KOPT-K1 (cell line): ENCODE data around the gene TOB1.
A peak's percentile ranks its signal among the peaks of the same experiment; 100 is the strongest.
"Not testable (repeated sequence)": the region's sequence is repeated elsewhere in the genome, so short reads cannot be mapped to it uniquely, and the experiment has no call there.

Experiments
- H3K27ac ChIP-seq: fragments of 200-600 bp; sonication (generic); 2 replicates; pipeline ENCODE4 v1.5.1; 2016; ENCODE audit warnings: antibody characterized with exemption, mild to moderate bottlenecking, low read depth, low read length; ENCODE audit not compliant: poor library complexity, severe bottlenecking
- H3K36me3 ChIP-seq: fragments of 200-600 bp; sonication (generic); 2 replicates; pipeline ENCODE4 v1.5.1; 2017; ENCODE audit warnings: antibody characterized with exemption, mild to moderate bottlenecking, low read length, moderate library complexity; ENCODE audit not compliant: insufficient read depth
- H3K9me3 ChIP-seq: fragments of 200-600 bp; sonication (generic); 2 replicates; pipeline ENCODE4 v1.5.1; 2017; ENCODE audit warnings: antibody characterized with exemption, low read length, mild to moderate bottlenecking; ENCODE audit not compliant: insufficient read depth, poor library complexity, severe bottlenecking

The TOB1 gene

DNA sequence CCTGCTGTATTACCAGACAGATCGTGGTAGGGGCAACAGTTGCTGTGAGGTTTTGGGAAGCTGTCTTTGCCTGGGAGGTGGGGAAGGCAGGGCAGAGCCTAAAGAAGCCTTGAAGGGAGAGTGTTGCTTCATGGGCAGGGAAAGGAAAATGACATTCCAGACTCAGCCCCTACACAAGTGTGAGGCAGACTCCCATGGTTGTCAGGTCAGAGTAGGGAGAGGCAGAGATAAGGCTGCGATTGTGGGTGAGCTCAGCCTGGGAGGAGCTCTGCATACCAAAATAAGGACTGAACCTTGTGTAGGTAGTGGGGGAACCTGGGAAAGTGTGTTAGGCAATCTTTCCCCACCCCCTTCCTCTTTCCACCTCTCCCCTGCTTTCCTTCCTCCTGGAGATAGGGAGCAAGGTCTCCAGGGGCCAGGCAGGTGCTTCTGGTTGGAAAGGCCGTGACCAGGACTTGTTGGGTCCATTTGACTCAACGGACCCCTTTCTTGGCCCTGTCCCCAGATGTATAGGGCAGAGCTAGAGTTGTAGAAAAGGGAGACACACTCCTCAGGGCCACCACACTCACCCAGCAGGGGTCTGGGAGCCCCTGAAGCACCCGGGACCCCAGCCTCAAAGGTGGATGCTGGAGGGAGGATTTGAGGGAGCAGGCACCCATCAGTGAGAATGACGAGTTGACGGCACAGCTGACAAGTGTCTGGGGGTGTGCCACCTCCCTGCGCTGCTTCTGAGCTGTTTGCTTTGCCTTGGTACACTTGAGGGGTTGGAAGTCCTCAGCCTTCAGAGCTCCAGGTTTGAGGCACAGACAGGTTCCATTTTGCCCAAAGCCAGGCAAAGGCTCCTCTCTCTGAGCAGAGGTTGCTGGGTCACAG, 18.5 kb upstream of the TOB1 start:
- H3K36me3 ChIP-seq, result no peaks in the 10 kb centered on the region
- H3K27ac ChIP-seq, result no peak overlapping the region
- peaks cover 6% of the 10 kb centered on the region for H3K9me3 ChIP-seq

DNA sequence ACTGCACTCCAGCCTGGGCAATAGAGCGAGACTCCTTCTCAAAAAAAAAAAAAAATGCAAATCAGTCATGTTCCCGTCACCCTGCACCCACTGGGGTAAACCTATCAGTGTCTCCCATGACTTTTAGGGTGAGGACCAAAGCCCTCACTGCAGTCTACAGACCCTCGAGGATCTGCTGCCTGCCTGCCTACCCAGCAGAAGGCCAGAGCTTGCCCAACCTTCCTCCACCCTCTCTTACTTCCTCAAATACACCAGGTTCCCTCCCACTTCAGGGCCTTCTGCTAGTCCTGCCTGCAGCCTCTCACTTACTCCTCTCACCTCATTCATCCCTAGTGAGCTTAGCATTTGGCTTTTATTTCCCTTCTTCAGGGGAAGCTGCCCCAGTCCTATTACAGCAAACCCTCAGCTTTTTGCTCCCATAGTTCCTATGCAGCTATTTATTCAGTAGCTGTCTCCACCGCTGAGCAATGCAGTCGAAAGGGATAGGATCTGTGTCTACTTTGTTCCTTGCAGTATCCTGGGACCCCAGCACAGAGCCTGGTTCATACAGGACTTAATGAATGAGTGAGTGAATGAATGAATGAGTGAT, 17.8 kb upstream of the TOB1 start:
- no peaks in the 10 kb centered on the region for H3K36me3 ChIP-seq
- no peak overlapping the region for H3K27ac ChIP-seq
- peaks cover 14% of the 10 kb centered on the region for H3K9me3 ChIP-seq

GRCh38 chr17:50882851-50883250, 16.7 kb upstream of the TOB1 start:
- no peak overlapping the region for H3K27ac ChIP-seq

DNA sequence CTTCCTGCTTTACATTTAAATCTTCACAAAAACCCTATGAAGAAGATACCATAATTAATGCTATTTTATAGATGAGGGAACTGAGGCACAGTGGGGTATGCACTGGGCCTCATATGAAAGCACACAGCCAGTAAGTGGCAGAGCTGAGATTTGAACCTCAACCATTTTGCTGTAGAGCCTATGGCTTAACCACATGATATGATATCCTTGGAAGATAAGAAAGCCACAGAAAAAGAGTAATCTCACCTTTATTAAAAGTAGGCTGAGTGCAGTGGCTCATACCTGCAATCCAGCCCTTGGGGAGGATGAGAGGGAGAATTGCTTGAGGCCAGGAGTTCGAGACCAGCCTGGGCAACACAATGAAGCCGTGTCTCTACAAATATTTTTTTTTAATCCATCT, 15.0 kb upstream of the TOB1 start:
- peaks cover 14% of the 10 kb centered on the region for H3K9me3 ChIP-seq
- H3K36me3 ChIP-seq, result no peaks in the 10 kb centered on the region
- H3K27ac ChIP-seq, result no peak overlapping the region

More at GRCh38 chr17:50882851-50883250, 16.7 kb upstream of the TOB1 start:
- Histone ChIP-seq H3K36me3 (no peaks in the 10 kb centered on the region), H3K9me3 (peaks cover 14% of the 10 kb centered on the region)

GRCh38 chr17:50879086-50879485, 12.9 kb upstream of the TOB1 start:
- H3K36me3 ChIP-seq, result no peaks in the 10 kb centered on the region
- H3K9me3 ChIP-seq, result peaks cover 14% of the 10 kb centered on the region
- no peak overlapping the region for H3K27ac ChIP-seq

GRCh38 chr17:50877838-50878237, 11.7 kb upstream of the TOB1 start:
- H3K36me3 ChIP-seq, result no peaks in the 10 kb centered on the region
- H3K27ac ChIP-seq, result no peak overlapping the region
- H3K9me3 ChIP-seq, result peaks cover 14% of the 10 kb centered on the region

DNA sequence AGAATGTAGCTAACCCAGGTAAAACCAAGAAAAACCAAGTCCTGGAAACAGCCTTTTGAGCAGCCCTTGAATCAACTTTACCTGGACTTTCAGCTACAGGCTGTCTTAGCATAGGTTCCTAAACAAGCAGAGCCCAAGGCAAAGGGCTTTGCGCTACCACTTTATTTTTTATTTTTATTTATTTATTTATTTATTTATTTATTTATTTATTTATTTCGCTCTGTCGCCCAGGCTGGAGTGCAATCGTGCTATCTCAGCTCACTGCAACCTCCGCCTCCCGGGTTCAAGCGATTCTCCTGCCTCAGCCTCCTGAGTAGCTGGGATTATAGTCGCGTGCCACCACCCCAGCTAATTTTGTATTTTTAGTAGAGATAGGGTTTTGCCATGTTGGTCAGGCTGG, 10.9 kb upstream of the TOB1 start:
- H3K27ac ChIP-seq, H3K36me3 ChIP-seq: not testable (repeated sequence)
- H3K9me3 ChIP-seq, result peaks cover 14% of the 10 kb centered on the region

- H3K9me3 ChIP-seq, result peaks cover 12% of the 10 kb centered on the region
- H3K36me3 ChIP-seq, result no peaks in the 10 kb centered on the region
- H3K27ac ChIP-seq, result no peak overlapping the region
Observed at GRCh38 chr17:50875074-50875473, 8.9 kb upstream of the TOB1 start.

- H3K27ac ChIP-seq, result no peak overlapping the region
- no peaks in the 10 kb centered on the region for H3K36me3 ChIP-seq
- no peaks in the 10 kb centered on the region for H3K9me3 ChIP-seq
Observed at GRCh38 chr17:50872710-50873424, 6.7 kb upstream of the TOB1 start.

GRCh38 chr17:50871898-50872297, 5.7 kb upstream of the TOB1 start:
- H3K9me3 ChIP-seq, result no peaks in the 10 kb centered on the region
- H3K27ac ChIP-seq, result no peak overlapping the region
- no peaks in the 10 kb centered on the region for H3K36me3 ChIP-seq

GRCh38 chr17:50871364-50871763, 5.2 kb upstream of the TOB1 start:
- Histone ChIP-seq H3K9me3 (no peaks in the 10 kb centered on the region), H3K36me3 (no peaks in the 10 kb centered on the region), H3K27ac (no peak overlapping the region)

DNA sequence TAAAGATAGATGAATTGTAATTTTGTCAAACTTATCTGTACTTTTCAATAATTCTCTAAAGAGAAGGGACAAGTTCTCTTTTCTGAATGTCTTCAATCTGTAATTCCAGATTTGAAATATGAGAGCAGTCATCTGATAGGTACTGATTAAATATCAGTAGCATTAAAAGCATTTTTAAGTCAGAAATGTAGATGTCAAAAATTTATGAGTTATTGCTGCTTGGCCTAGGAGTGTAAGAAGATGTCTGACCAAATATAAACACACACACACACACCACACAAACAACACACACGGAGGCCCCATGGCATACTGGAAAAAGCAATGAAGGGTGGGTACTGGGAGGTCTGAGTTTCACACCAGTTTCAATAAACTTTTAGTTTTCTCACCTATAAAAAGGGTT, 2.4 kb upstream of the TOB1 start:
- peaks cover under 1% of the 10 kb centered on the region; the same call in 1 of the 2 replicates for H3K36me3 ChIP-seq
- no peaks in the 10 kb centered on the region for H3K9me3 ChIP-seq
- no peak overlapping the region for H3K27ac ChIP-seq

- no peaks in the 10 kb centered on the region for H3K9me3 ChIP-seq
Observed at GRCh38 chr17:50868140-50868438, 1.9 kb upstream of the TOB1 start.

DNA sequence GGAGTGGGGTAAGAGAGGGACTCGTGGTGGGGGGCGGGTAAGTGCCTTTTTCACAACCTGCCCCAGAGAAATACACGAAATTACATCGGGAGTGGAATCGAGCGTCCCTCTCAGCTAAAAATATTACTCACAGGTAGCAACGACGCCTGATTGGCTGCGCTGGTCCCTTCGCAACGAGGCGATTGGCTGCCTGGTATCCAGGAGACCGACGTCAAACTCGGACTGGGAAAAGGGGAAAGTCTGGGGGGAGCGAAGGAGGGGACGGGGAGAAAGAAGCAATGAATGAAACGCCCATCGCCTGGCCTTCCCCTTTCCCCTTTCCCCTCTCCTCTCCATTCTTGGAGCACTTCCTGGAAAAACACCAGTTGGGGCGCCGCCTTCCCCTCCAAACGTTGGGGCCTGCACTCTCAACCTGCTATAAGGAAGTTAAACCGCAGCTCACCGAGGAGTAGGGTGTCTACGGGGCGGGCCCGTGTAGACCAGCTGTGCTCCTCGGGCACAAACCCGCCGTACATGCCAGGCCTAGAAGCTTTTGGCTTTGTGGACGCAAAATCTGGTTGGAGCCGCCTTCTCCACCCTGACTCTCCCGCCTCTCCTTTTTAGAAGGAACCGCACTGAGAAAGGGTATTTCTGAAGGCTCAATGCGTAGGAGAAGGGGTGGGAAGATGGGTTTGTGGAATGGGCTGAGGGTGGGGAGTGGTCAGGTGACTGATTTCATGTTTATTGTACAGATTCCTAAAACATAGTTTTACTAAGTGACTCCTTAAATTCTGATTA, 1.4 kb upstream of the TOB1 start:
- peak overlapping the region; percentile 86 for H3K27ac ChIP-seq
- no peaks in the 10 kb centered on the region for H3K9me3 ChIP-seq
- peaks cover 11% of the 10 kb centered on the region for H3K36me3 ChIP-seq

More at GRCh38 chr17:50868140-50868438, 1.9 kb upstream of the TOB1 start:
- Histone ChIP-seq H3K36me3 (peaks cover 6% of the 10 kb centered on the region), H3K27ac (peak overlapping the region; percentile 86)

DNA sequence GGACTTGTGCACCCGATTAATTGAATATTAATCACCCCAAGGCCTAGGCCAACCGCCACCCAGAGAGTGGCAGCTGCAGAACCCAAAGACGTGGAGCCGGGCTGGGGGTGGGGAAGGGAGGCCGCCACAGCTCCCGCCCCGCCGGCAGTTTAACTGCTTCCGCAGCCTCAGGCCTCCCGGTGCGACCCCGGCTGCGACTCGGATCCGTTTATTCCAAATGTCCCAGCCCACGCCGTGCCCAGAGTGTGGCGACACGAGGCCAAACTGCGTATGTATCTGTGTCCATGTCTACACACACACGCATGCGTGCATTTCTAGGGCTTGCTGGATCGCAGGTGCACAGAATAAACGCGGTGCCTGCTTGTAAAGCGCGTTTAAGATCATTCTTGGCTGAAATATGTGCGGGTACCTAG, 802 bp upstream of the TOB1 start:
- Histone ChIP-seq H3K27ac (peak overlapping the region; percentile 86), H3K9me3 (no peaks in the 10 kb centered on the region), H3K36me3 (peaks cover 11% of the 10 kb centered on the region)
